ENCODE measurements around the gene ARHGAP19.
A peak's percentile ranks its signal among the peaks of the same experiment; 100 is the strongest.
"Not testable (repeated sequence)": the region's sequence is repeated elsewhere in the genome, so short reads cannot be mapped to it uniquely, and the experiment has no call there.

The ARHGAP19 gene

DNA sequence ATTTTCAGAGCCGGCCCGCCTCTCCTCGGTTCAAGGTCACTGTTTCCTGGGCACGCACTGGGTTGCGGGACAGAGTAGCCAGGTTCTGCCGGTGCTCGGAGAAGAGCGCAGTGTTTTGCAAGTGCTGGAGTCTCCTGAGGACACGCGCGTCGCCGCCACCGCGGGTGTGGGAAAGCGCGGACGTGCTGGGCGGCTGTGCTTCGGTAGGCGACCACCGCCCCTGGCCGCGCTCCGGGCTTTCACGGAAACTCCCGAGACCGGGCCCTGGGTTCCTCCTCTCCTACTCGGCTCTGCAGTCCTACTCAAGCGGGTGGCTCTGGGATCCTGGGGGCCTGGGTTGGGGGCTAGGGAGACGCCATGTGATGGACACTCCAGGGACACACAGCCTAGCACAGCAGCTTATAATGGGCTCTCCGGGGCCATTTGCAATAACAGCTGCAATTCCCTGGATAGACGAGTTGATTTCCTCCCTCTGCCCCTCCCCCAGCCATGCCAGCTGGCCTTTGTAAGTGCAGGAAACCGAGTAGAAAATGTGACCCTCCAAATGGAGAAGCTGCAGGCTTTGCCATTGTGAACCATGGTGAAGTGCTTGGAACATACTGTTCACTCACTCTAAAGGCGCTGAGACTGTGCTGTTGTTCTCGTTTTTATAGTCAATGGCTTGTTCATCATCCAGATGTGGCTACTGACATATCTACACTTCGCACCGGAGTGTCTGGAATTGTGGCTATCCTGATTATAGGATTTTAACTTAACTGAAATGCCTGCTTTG, 28.8 kb upstream of the ARHGAP19 start:
- peak; percentile 59 for DNase-seq

DNA sequence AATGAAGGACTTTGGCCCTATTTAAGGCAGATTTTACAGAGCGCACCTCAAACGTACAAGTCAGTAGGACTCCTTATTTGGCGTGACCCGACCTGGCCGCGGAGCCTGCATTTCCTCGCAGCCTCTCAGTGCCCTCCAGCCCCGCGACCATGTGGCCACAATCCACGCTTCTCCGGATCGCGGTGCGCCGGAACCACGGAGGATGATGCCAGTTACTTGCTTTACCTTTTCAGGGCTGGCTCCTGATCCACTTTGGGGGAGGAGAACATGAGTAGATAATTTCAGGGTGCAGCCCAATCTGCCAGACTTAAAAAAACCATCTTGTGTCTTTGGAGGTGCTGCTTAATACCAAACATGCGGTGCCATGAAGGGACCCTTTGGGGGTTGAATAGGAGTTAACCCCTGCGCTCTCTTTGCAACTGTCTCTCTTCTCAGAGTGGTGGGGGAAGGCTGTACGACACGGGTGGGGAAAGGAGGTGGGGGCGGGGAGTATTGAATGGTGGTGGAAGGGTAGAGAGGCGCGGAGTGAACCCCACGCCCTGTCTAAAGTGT, 28.1 kb upstream of the ARHGAP19 start:
- no peak for DNase-seq

DNA sequence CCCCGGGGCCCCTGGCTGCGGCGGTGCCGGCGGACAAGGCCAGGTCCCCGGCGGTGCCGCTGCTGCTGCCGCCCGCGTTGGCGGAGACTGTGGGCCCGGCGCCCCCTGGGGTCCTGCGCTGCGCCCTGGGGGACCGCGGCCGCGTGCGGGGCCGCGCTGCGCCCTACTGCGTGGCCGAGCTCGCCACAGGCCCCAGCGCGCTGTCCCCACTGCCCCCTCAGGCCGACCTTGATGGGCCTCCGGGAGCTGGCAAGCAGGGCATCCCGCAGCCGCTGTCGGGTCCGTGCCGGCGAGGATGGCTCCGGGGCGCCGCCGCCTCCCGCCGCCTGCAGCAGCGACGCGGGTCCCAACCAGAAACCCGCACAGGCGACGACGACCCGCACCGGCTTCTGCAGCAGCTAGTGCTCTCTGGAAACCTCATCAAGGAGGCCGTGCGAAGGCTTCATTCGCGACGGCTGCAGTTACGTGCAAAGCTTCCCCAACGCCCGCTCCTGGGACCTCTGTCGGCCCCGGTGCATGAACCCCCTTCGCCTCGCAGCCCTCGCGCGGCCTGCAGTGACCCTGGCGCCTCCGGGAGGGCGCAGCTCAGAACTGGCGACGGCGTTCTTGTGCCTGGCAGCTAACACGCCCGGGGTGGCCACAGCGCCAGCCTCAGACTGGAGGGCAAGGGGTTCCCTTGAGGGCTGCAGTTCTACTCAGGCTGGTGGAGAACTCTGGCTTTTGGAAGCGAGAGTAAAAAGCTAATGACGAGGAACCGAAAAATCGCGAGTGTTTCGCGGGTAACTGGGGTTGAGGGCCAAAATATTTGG, 27.4 kb upstream of the ARHGAP19 start:
- DNase-seq: peak; percentile 46

DNA sequence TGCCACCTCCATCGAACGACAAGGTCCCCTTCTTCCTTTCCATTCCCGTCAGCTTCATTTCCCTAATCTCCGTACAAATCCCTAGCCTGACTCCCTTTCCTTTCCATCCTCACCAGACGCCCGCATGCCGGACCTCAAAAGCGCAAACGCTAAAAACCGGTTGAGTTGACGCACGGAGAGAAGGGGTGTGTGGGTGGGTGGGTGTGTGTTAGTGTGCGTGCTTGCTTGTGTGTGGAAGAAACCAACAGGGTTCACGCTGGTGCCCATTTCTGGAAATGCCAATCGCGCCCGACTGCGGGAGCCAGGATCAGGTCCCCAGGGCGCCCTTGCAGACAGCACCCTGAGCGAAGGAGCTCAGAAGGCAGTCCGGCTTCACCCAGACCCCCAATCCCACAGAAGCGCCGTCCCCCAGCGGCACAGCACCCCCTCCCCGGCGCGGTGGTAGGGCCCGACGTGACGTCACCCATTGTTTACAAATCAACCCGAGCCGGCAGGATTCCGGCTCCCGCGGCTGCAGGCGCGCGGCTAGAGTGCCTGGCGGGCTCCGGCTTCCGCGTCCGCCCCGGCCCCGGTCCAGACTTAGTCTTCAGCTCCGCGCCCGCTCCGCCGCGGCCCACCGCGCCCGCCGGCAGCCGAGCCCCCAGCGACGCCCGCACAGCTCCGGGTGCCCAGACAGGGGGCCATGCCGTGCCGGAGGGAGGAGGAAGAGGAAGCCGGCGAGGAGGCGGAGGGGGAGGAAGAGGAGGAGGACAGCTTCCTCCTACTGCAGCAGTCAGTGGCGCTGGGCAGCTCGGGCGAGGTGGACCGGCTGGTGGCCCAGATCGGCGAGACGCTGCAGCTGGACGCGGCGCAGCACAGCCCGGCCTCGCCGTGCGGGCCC, 26.6 kb upstream of the ARHGAP19 start, which contains the start of gene FRAT1:
Gene FRAT1 (plus strand): TSS at position 500 of the 880 bp plus-strand sequence. CDS start 183 bp downstream, at position 683.
- peak; percentile 85 for DNase-seq

DNA sequence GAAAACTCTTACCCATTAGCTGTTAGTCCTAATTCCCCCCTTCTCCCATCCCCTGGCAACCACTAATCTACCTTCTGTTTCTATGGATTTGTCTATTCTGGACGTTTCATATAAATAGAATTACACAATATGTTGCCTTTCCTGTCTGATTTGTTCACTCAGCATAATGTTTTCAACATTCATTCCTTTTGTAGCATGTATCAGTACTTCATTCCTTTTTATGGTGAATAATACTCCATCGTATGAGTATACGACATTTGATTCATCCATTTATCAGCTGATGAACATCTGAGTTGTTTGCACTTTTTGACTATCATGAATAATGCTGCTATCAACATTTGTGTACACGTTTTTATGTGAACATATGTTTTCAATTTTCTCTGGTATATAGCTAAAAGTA, 22.2 kb upstream of the ARHGAP19 start:
- no peak for DNase-seq

DNA sequence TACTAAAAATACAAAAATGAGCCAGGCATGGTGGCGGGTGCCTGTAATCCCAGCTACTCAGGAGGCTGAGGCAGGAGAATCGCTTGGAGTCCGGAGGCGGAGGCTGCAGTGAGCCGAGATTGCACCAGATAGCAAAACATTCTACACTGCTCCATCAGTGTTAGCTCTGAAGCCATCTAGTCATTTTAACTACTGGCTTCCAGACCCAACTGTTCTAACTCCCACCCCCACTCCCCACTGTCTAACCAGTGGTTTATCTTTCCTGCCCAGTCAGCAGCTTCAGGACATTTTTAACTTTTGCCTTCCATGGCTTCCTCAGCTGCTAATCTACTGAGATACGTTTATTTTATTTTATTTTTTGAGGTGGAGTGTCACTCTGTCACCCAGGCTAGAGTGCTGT, 20.5 kb upstream of the ARHGAP19 start:
- DNase-seq: no peak

DNA sequence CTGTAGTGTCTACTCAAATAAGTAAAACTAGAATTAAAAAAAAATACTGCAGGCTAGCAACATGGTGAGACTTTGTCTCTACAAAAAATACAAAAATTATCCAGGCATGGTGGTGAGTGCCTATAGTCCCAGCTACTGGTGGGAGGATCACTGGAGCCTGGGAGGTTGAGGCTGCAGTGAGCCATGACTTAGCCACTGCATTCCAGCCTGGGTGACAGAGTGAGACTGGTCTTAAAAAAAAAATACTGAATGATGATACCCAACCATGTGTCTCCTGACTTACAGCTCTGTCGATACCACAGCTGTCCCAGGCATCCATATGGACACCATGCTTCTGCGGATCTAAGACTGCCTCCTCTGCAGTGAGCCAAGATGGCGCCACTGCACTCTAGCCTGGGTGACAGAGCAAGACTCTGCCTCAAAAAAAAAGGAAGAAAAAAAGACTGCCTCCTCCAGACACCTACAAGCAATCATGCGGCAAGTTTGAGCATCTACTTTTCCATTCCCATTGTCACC, 18.7 kb upstream of the ARHGAP19 start:
- DNase-seq: no peak

DNA sequence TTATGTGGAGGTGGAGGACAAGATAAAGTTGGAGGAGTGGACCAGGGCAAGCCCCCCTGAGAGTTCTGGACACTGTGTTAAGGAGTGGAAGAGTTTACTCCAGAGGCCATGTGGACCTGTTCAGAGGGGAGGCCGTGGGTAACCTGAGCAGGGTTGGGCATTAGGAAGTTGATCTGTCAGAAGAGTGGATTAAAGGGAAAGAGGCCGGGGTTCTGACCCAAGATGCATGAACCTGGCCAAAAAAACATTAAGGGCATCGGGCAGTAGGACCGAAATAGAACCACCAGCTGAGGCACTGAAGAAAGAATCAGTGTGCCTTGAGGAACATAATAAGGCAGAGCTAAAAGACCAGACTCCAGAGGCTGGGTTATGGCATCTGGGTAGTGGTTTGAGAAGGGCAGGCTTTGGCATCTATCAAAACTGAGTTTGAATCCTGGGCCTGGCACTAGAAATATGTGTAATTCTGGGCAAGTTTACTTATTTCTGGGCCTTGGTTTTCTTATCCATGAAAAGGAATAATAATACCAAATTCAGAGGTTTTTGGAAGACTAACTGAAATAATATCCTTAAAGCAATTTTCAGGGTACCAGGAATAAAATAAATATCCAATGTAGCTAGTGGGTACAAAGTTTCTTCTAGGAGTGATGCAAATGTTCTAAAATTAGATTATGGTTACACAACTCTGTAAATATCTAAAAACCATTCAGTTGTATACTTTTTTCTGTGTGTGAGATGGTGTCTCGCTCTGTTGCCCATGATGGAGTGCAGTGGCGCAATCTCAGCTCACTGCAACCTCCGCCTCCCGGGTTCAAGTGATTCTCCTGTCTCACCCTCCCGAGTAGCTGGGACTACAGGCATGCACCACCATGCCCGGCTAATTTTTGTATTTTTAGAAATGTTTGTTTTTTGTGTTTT, 15.7 kb upstream of the ARHGAP19 start:
- peak; percentile 5 for DNase-seq

DNA sequence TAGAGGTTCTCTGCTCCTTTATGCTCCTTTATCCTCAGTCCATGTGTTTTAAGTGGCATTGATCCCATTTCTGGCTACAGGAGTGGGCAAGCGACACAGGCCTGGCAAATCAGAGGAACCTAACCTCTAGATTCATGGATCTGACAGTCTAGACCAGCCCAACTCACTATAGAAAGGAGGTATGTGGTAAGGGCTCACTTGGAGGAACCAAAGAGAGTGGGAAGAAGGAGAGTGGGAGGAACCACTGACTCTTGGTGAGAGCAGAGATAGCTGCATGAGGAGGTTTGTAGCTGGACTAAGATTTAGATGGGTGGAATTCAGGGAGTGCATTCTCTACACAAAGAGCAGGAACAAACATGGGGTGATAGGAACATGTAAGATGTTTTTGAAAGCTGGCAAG, 15.0 kb upstream of the ARHGAP19 start:
- no peak for DNase-seq

DNA sequence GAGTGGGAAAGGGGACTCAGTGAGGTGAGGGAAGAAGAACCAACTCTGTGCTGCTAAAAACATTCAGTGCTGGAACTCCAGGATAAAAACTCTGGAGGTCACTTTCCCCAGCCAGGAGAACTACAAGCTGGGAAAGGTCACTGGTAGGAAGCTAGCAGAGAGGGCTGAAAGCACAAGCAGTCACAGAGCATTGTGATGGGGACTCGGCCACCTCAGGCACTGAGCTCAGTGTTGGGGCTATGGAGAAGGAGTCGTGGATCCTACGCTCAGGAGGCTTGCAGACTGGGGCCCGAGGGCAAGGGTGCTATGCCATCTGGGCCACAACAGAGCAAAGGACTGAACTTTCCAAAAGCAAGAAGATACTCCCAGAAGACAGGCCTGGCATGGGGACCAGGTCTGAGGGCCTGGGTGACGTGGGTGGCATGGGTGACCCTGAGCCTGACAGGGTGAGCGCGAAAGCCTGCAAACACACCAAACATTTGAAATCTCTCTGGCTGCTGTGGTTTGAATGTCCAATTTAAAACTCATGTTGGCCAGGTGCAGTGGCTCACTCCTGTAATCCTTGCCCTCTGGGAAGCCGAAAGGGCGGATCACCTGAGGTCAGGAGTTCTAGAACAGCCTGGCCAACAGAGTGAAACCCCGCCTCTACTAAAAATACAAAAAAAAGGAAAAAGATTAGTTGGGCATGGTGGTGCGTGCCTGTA, 9.8 kb upstream of the ARHGAP19 start:
- DNase-seq: no peak

DNA sequence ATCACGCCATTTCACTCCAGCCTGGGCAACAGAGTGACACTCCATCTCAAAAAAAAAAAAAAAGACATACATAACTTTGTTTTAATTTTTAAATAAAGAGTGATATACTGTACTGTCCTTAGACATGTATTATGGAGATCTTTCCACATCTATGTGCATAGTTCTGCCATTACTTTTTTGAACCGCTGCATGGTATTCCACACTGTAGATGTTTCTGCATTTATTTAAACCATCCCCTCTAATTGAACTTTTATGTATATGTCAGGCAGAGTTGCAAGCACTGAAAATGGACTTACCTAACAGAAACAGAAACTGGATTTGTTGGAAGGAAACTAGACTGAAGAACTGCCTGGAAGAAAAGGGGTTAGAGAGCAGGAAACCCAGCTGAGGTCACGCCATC, 8.5 kb upstream of the ARHGAP19 start:
- DNase-seq: no peak

DNA sequence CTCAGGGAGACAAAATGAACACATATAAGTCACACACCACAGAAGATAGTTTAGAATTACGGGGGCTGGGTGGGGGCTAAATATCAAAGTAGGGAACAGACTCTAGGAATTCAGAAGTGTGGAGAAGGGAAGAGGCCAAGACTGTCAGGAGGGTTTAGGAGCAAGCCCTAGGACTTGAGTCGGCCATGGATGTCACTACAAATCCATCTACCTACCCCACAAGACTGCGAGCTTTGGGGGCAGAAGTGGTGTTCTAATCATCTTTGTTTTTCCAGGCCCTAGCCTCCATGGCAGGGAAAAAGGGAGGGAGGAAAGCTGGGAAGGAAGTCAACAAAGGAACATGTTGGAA, 5.8 kb upstream of the ARHGAP19 start:
- no peak for DNase-seq

DNA sequence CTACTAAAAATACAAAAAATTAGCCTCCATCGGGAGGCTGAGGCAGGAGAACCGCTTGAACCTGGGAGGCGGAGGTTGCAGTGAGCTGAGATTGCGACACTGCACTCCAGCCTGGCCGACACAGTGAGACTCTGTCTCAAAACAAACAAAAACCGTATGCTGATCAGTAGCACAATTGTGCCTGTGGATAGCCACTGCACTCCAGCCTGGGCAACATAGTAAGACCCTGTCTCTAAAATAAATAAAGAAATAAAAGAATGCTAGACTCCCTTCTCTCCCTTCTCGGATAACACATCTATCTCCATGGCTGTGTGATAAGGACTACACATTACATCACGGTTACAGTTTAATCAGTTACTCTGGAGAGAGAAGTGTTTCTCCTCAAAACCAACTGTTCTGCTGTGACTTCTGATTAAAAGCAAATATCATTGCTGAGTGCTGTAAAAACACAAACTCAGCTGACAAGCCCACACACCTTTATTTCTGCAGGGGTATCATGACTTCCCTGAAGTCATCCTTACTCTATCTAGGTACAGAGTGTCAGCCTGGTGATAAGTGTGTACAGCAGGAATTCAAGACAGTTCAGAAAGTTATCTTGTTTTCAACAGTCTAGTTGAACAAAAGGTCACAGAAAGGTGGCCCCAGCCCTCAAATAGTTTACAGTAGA, 5.3 kb upstream of the ARHGAP19 start:
- no peak for DNase-seq

DNA sequence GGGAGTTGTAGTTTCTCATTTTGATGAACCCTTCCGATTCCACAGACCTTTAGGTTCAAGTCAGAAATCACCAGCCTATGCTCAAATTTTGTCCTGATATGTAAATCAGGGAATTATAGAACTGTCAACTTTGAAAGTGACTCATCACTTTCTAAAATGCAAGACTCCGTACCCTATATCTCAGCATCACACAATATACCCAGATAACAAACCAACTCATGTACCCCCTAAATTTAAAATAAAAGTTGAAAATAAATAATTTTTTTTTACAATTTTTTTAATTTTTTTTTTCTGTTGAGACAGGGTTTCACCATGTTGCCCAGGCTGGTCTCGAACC, 393 bp upstream of the ARHGAP19 start:
- DNase-seq: no peak

DNA sequence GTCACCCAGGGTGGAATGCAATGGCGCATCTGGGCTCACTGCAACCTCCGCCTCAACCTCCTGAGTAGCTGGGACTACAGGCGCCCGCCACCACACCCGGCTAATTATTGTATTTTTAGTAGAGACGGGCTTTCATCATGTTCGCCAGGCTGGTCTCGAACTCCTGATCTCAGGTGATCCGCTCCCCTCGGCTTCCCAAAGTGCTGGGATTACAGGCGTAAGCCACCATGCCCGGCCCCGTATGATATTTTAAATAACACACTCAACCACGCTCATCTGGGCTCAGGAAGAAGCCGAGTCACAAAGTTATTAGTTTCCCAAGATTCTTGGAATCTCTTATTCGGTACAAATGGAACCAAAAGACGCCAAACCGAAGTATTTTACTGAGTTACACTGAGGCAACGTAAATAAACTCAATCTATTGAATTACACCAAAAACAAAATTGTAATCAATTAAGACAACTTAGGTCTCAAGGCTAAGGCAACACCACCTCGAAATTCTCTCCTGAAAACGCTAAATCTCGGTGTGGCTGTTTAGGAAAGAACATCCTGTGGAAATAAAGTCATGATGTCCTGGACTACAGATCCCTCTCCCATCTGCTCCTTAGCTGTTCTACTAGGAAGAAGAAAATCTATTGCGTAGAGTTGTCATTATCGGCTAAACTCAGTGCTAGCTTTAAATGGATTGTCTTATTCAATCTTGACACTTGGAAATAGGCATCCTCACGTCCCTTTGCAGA, 910 bp downstream of the ARHGAP19 start:
- DNase-seq: peak; percentile 82

DNA sequence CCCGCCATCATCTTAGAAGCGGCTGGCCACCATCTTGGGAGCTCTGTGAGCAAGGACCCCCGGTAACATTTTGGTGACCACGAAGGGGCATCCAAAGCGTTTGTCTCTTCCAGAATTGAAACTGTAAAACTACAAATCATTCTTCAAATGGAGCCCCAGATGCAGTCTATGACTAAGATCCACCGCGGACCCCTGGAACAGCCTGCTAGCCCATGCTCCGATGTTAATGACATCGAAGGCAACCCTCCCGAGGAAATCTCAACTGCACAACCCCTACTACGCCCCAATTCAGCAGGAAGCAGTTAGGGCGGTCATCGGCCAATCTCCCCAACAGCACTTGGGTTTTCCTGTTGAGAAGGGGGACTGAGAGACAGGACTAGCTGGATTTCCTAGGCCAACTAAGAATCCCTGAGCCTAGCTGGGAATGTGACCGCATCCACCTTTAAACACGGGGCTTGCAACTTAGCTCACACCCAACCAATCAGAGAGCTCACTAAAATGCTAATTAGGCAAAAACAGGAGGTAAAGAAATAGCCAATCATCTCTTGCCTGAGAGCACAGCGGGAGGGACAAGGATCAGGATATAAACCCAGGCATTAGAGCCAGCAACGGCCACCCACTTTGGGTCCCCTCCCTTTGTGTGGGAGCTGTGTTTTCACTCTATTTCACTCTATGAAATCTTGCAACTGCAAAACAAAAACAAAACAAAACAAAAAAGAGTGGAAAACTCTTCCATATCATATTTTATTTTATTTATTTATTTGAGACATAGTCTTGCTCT, 1.7 kb downstream of the ARHGAP19 start:
- DNase-seq: peak; percentile 31

DNA sequence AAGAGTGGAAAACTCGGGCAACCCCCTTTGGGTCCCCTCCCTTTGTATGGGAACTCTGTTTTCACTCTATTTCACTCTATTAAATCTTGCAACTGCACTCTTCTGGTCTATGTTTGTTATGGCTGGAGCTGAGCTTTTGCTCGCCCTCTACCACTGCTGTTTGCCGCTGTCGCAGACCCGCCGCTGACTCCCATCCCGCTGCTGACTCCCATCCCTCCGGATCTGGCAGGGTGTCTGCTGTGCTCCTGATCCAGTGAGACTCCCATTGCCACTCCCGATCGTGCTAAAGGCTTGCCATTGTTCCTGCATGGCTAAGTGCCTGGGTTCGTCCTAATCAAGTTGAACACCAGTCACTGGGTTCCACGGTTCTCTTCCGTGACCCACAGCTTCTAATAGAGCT, 2.4 kb downstream of the ARHGAP19 start:
- DNase-seq: not testable (repeated sequence)

DNA sequence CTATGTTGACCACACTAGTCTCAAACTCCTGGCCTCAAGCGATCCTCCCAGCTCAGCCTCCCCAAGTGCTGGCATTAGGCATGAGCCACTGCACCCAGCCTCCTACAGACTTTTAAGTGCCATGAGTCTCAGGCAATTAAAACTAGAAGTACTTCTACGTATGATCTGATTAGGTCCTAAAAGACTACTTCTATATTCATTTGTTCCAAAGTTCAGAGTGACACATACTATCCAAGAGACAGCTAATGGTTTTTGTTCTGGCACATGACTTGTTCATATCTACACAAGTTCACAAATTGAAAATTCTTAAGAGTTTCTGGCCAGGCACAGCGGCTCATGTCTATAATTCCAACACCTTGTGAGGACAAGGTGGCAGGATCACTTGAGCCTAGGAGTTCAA, 11.7 kb downstream of the ARHGAP19 start:
- no peak for DNase-seq
